Neuronal stem cell (in vitro differentiated cells): ENCODE data around the gene RBM18.

ENCODE experiments used
- DNase-seq: peaks from one replicate; pipeline ENCODE4 v3.0.0-alpha.2; 2013; ENCODE audit warnings: low spot score
- H2AFZ ChIP-seq: one replicate; pipeline ENCODE4 v1.6.1; 2013; ENCODE audit warnings: mild to moderate bottlenecking, low read length, inconsistent platforms
- H2AK5ac ChIP-seq: 2 replicates; pipeline ENCODE4 v1.6.1; 2013; ENCODE audit warnings: low read depth, mild to moderate bottlenecking, inconsistent platforms, low read length, moderate library complexity, mixed read lengths
- H2BK120ac ChIP-seq: 2 replicates; pipeline ENCODE4 v1.6.1; 2013; ENCODE audit warnings: low read depth, mild to moderate bottlenecking, inconsistent platforms, low read length, moderate library complexity, mixed read lengths
- H2BK12ac ChIP-seq: one replicate; pipeline ENCODE4 v1.6.1; 2013; ENCODE audit warnings: low read length, inconsistent platforms
- H2BK15ac ChIP-seq: 2 replicates; pipeline ENCODE4 v1.6.1; 2013; ENCODE audit warnings: mild to moderate bottlenecking, low read length, inconsistent platforms, mixed read lengths
- H2BK5ac ChIP-seq: one replicate; pipeline ENCODE4 v1.6.1; 2013; ENCODE audit warnings: inconsistent platforms, mild to moderate bottlenecking, low read length, moderate library complexity
- H3K14ac ChIP-seq: one replicate; pipeline ENCODE4 v1.6.1; 2013; ENCODE audit warnings: low read length, inconsistent platforms
- H3K18ac ChIP-seq: 2 replicates; pipeline ENCODE4 v1.6.1; 2013; ENCODE audit warnings: low read length, inconsistent platforms
- H3K23ac ChIP-seq: 2 replicates; pipeline ENCODE4 v1.6.1; 2013; ENCODE audit warnings: low read depth, mild to moderate bottlenecking, mixed read lengths, low read length, inconsistent platforms; ENCODE audit not compliant: poor library complexity
- H3K27ac ChIP-seq: replicated peaks from 3 replicates; pipeline ENCODE4 v1.5.1; 2013; ENCODE audit warnings: low read length, inconsistent platforms
- H3K27me3 ChIP-seq, 3 experiments: 2 replicates each; pipeline ENCODE4 v1.6.1; 2013; ENCODE audit warnings: low read length in 3 of 3, mild to moderate bottlenecking in 2 of 3, inconsistent platforms in 1 of 3, low read depth in 1 of 3, mixed read lengths in 1 of 3, moderate library complexity in 1 of 3; ENCODE audit not compliant: control insufficient read depth in 3 of 3, insufficient read depth in 3 of 3
- H3K36me3 ChIP-seq, 2 donors: replicated peaks in 1 of 2; 2 replicates each; pipeline ENCODE4 v1.6.1; 2013; ENCODE audit warnings: low read length in 2 of 2; ENCODE audit not compliant: control insufficient read depth in 2 of 2, insufficient read depth in 2 of 2
- H3K4ac ChIP-seq: 2 replicates; pipeline ENCODE4 v1.6.1; 2013; ENCODE audit warnings: inconsistent platforms, mild to moderate bottlenecking, low read length, moderate library complexity
- H3K4me1 ChIP-seq, 2 donors: 1 replicate in 1 of 2; 2 replicates in 1 of 2; pipeline ENCODE4 v1.6.1; 2013; ENCODE audit warnings: low read length in 2 of 2, low read depth in 1 of 2; ENCODE audit not compliant: control insufficient read depth in 2 of 2, insufficient read depth in 1 of 2
- H3K4me2 ChIP-seq: one replicate; pipeline ENCODE4 v1.6.1; 2013; ENCODE audit warnings: mild to moderate bottlenecking, low read length, inconsistent platforms; ENCODE audit not compliant: insufficient read depth, poor library complexity, severe bottlenecking
- H3K4me3 ChIP-seq, 2 donors: 2 replicates each; pipeline ENCODE4 v1.5.1; 2013; ENCODE audit warnings: low read length in 2 of 2, mild to moderate bottlenecking in 2 of 2, inconsistent platforms in 1 of 2, moderate library complexity in 1 of 2
- H3K79me1 ChIP-seq: one replicate; pipeline ENCODE4 v1.6.1; 2013; ENCODE audit warnings: low read depth, mild to moderate bottlenecking, inconsistent platforms, low read length, moderate library complexity
- H3K9ac ChIP-seq: one replicate; pipeline ENCODE4 v1.6.1; 2013; ENCODE audit warnings: mild to moderate bottlenecking, low read depth, low read length, inconsistent platforms; ENCODE audit not compliant: poor library complexity
- H3K9me3 ChIP-seq, 2 donors: replicated peaks in 1 of 2; 2 replicates each; pipeline versions ENCODE3 to v1.6.1; 2013; ENCODE audit warnings: low read length in 2 of 2, mild to moderate bottlenecking in 2 of 2, inconsistent platforms in 1 of 2, low read depth in 1 of 2, mixed read lengths in 1 of 2, moderate library complexity in 1 of 2; ENCODE audit not compliant: control insufficient read depth in 2 of 2, insufficient read depth in 1 of 2
- H4K8ac ChIP-seq: one replicate; pipeline ENCODE4 v1.6.1; 2013; ENCODE audit warnings: low read depth, mild to moderate bottlenecking, inconsistent platforms, low read length, moderate library complexity
- H4K91ac ChIP-seq: one replicate; pipeline ENCODE4 v1.6.1; 2013; ENCODE audit warnings: low read length, low read depth, mild to moderate bottlenecking, inconsistent platforms; ENCODE audit not compliant: poor library complexity
- WGBS, 2 donors: extraction: QIAGEN DNeasy Blood & Tissue Kit; methylation state at CpG; one replicate each; pipeline ENCODE4 v1.1.7; 2013; ENCODE audit warnings: missing lambda C conversion rate in 2 of 2, mixed read lengths in 1 of 2; ENCODE audit not compliant: insufficient read length in 2 of 2, insufficient replicate concordance in 1 of 2; ENCODE audit errors: extremely low coverage in 2 of 2; 5-methylcytosine and 5-hydroxymethylcytosine counted together

RBM18 gene

DNA sequence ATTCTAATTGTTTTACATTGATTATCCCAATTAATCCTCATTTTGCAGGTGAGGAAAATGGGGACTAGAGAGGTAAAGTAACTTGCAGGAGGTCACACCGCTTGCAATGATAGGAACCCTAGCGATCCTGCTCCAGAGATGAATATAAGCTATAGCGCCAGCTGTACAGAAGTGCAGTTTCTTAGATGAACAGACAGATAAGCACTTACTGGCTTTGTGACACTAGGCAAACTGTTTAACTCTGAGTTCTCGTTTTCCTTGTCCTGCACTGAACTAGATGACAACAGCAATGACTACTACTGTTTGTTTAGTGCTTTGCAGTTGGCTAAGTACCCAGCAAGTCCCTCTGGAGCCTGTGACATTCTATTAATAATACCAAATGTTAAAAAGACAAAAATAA lies 47.0 kb downstream of the RBM18 start:
- Histone ChIP-seq H2BK15ac (no peak overlapping the region), H3K4me3 (no peak overlapping the region), H3K23ac (no peak overlapping the region), H3K4me2 (no peak overlapping the region), H3K9ac (no peak overlapping the region), H2BK5ac (no peak overlapping the region), H3K79me1 (no peaks in the 10 kb centered on the region), H2BK120ac (no peak overlapping the region), H3K36me3 (no peaks in the 10 kb centered on the region), H4K91ac (no peak overlapping the region), H3K27ac (no peak overlapping the region), H3K27me3 (peaks cover 74 to 99% (median 93%) of the 10 kb centered on the region in 3 experiments), H4K8ac (no peak overlapping the region), H3K9me3 (peaks cover 2 to 7% of the 10 kb centered on the region in 2 donors), H3K18ac (no peak overlapping the region), H2BK12ac (no peak overlapping the region), H2AFZ (no peak overlapping the region), H3K4ac (no peak overlapping the region), H2AK5ac (no peak overlapping the region), H3K14ac (no peak overlapping the region), H3K4me1 (peaks cover 6 to 10% of the 10 kb centered on the region in 2 donors)
- WGBS, 2 donors = no CpG with 5 or more reads among the region's 4 CpGs
- no peak for DNase-seq

DNA sequence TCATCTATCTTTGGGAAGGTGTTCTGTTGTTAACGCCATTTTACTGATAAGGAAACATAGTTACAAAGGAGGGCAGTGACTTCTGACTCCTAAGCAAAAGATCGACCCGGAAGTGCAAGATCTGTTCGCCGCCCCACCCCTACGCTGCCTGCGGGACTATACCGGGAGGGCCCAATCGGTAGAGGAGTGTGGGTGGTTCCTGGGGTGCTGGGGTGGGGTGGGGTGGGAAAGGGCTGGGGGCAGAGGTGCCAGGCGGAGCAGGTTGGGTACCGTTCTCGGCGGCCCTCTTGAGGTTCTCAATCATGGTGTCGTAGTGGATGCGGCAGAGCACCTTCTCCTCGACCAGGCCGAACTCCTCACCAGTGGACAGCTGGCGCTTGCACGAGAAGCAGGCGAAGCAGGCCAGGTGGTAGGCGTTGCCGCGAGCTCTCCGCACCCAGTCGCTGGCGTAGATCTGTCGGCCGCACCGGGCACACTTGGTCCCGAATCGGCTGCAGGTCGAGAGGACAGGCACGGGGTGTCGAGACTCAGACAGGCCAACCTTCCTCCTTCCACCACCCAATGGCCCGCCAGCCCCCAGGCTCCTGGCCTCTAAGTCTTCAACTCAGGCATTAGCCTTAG lies 47.7 kb downstream of the RBM18 start:
- Histone ChIP-seq H3K9ac (no peak overlapping the region), H3K27me3 (peaks cover 70 to 99% (median 93%) of the 10 kb centered on the region in 3 experiments)
- WGBS, 2 donors = no CpG with 5 or more reads among the region's 35 CpGs

DNA sequence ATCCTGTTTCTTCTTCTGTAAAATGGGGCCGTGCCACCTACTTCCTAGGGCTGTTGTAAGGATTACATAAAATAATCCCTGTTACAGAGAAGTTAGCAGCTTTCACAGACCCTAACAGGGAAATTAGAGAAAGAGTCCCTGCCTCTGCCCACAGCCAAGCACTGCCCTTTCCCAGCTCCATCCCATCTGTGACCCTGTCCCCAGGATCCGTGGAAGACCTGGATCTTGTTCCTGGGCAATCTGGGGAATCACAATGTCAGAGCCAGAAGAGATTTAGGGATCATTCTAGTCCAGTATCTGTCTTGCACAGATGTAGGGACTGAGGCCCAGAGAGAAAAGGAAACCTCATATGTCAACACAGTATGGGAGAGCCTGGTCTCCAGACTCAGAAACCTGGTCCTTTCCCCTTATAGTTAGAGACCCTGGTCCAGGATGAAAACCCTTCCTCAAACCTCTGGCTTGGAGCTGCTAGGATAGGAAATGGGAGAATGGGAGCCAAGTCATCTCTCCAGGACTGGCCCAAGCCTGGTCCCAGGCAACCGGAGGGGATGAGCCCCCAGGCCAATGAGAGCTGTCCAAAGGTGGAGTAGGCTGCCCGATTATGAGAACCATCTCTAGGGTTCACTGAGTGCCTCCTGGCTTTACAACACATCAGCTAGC lies 48.4 kb downstream of the RBM18 start:
- H3K4me2 ChIP-seq = no peak overlapping the region
- no peak overlapping the region for H2AK5ac ChIP-seq
- H3K18ac ChIP-seq = no peak overlapping the region
- H3K4ac ChIP-seq = no peak overlapping the region
- H3K23ac ChIP-seq = no peak overlapping the region
- peak overlapping the region; percentile 43 for H2AFZ ChIP-seq
- no peaks in the 10 kb centered on the region for H3K79me1 ChIP-seq
- H3K9ac ChIP-seq = no peak overlapping the region
- no peak overlapping the region for H2BK15ac ChIP-seq
- no peak overlapping the region for H2BK120ac ChIP-seq
- no peak overlapping the region for H3K14ac ChIP-seq
- no peak overlapping the region for H2BK12ac ChIP-seq
- no peak overlapping the region for H3K27ac ChIP-seq
- H4K8ac ChIP-seq = no peak overlapping the region
- no peak overlapping the region for H3K4me3 ChIP-seq
- no CpG with 5 or more reads among the region's 4 CpGs for WGBS, 2 donors
- peaks cover 2 to 8% of the 10 kb centered on the region in 2 donors for H3K9me3 ChIP-seq
- peaks cover 6 to 8% of the 10 kb centered on the region in 2 donors for H3K4me1 ChIP-seq
- H2BK5ac ChIP-seq = no peak overlapping the region
- H4K91ac ChIP-seq = no peak overlapping the region
- H3K27me3 ChIP-seq = peaks cover 64 to 99% (median 93%) of the 10 kb centered on the region in 3 experiments
- no peak for DNase-seq
- no peaks in the 10 kb centered on the region for H3K36me3 ChIP-seq

More for the DNA sequence above, 47.7 kb downstream of the RBM18 start:
- Histone ChIP-seq H3K23ac (no peak overlapping the region), H3K79me1 (no peaks in the 10 kb centered on the region), H3K18ac (peak overlapping the region; percentile 29), H3K4me2 (no peak overlapping the region), H3K4ac (no peak overlapping the region), H3K36me3 (no peaks in the 10 kb centered on the region), H2BK12ac (no peak overlapping the region), H2AFZ (peak overlapping the region; percentile 43), H3K4me1 (peaks cover 6 to 10% of the 10 kb centered on the region in 2 donors), H4K91ac (no peak overlapping the region), H3K27ac (no peak overlapping the region), H2BK120ac (no peak overlapping the region), H3K9me3 (peaks cover 2 to 8% of the 10 kb centered on the region in 2 donors), H2BK15ac (no peak overlapping the region), H4K8ac (no peak overlapping the region), H3K4me3 (peak overlapping the region in 1 of 2 donors; percentile 24), H2BK5ac (no peak overlapping the region), H3K14ac (no peak overlapping the region), H2AK5ac (peak overlapping the region; percentile 77)
- no peak for DNase-seq

DNA sequence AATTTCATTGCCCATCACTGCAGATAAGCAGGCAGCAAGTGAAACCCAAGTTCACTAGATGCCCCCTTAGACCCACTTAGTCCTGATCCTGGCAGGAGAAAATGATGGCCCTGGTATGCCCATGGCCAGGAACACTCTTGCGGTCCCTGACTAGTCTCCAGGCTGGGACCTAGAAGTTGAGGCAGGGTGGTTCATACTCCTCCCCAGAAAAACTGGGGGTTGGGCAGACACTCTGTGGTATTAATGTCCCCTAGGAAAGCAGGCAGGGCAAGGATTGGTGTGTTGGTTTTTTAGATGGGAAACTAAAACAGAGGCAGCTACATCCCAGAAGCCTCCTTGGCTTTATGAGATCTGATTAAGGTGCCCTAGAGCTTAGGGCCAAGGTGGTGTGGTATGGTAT lies 49.0 kb downstream of the RBM18 start:
- no peak overlapping the region for H2BK12ac ChIP-seq
- no peak overlapping the region for H4K91ac ChIP-seq
- no peak overlapping the region for H3K27ac ChIP-seq
- peaks cover 59 to 98% (median 92%) of the 10 kb centered on the region in 3 experiments for H3K27me3 ChIP-seq
- no peak overlapping the region for H4K8ac ChIP-seq
- no peak for DNase-seq
- peaks cover 2 to 8% of the 10 kb centered on the region in 2 donors for H3K9me3 ChIP-seq
- H2BK120ac ChIP-seq = no peak overlapping the region
- H3K36me3 ChIP-seq = no peaks in the 10 kb centered on the region
- H3K18ac ChIP-seq = no peak overlapping the region
- peaks cover 6 to 8% of the 10 kb centered on the region in 2 donors for H3K4me1 ChIP-seq
- H3K4ac ChIP-seq = no peak overlapping the region
- no peak overlapping the region for H2BK15ac ChIP-seq
- H3K79me1 ChIP-seq = no peaks in the 10 kb centered on the region
- WGBS, 2 donors = no CpG with 5 or more reads among the region's 1 CpG
- no peak overlapping the region for H3K9ac ChIP-seq
- H3K4me3 ChIP-seq = no peak overlapping the region
- H2AK5ac ChIP-seq = no peak overlapping the region
- H3K23ac ChIP-seq = no peak overlapping the region
- no peak overlapping the region for H3K4me2 ChIP-seq
- no peak overlapping the region for H3K14ac ChIP-seq
- H2BK5ac ChIP-seq = no peak overlapping the region
- H2AFZ ChIP-seq = no peak overlapping the region
